ENCODE data around the gene PSD2. TPM values are rescaled to one million over a fixed set of nuclear protein-coding genes. Genes with fewer than 3 reads are reported as not detected.
A peak's percentile ranks its signal among the peaks of the same experiment; 100 is the strongest.

PSD2 gene
- total RNA-seq, 3 donors from 2014 or later (not counting 1 experiment from before 2014, with no cell fraction given) = 1.3 to 2.5 (median 1.3) TPM

DNA sequence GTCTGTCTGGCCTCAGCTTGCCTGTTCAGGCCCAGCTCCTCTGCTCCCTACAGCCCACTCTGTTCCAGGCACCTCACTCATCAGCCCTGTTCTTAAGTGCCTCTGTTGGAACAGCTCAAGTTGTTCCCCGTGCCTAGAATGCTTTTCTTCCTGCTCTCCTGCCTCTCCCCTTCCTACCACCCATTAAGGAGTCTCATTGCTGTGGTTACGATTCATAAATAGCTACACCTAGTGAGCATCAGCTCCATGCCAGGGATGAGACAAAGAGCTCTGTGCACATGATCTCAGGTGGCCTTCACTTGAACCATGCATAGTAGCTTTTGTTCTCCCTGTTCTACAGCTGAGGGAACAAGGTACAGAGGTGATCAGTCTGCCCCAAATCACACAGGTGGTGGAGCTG lies 54.3 kb downstream of the PSD2 start:
- intact Hi-C loops (cut with micrococcal nuclease) = loop anchor here (5.0 to 10.0 kb wide), 3 partner anchors 63 to 555 kb away; partner anchors contain the start of gene MATR3
- H3K27ac ChIP-seq (ENCODE audit: low read length) = no peak overlapping the region
- peak overlapping the region; percentile 72 for H3K27ac Mint-ChIP-seq
- no peaks in the 10 kb centered on the region for H3K36me3 Mint-ChIP-seq
- peak overlapping the region; percentile 80 for H3K4me3 Mint-ChIP-seq
- ATAC-seq (no peak), DNase-seq (peak in 1 of 2 donors; percentile 19)
- H3K4me1 Mint-ChIP-seq = peaks cover 11 to 22% of the 10 kb centered on the region in 2 donors
- no peaks in the 10 kb centered on the region for H3K9me3 ChIP-seq (ENCODE audit: control insufficient read depth, insufficient read depth, low read length)
- H3K27me3 Mint-ChIP-seq (ENCODE audit: low read depth in 2 of 2) = no peaks in the 10 kb centered on the region
- H3K27me3 ChIP-seq (ENCODE audit: control insufficient read depth, insufficient read depth, low read length) = peaks cover 4% of the 10 kb centered on the region
- H3K4me3 ChIP-seq (ENCODE audit: low read length) = no peak overlapping the region
- TF ChIP-seq, protein P1, sequence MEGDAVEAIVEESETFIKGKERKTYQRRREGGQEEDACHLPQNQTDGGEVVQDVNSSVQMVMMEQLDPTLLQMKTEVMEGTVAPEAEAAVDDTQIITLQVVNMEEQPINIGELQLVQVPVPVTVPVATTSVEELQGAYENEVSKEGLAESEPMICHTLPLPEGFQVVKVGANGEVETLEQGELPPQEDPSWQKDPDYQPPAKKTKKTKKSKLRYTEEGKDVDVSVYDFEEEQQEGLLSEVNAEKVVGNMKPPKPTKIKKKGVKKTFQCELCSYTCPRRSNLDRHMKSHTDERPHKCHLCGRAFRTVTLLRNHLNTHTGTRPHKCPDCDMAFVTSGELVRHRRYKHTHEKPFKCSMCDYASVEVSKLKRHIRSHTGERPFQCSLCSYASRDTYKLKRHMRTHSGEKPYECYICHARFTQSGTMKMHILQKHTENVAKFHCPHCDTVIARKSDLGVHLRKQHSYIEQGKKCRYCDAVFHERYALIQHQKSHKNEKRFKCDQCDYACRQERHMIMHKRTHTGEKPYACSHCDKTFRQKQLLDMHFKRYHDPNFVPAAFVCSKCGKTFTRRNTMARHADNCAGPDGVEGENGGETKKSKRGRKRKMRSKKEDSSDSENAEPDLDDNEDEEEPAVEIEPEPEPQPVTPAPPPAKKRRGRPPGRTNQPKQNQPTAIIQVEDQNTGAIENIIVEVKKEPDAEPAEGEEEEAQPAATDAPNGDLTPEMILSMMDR (IDR thresholded peaks at IDR 0.05) = no peak
- H3K36me3 ChIP-seq (ENCODE audit: control insufficient read depth, insufficient read depth, low read length) = no peaks in the 10 kb centered on the region
- peaks cover 11% of the 10 kb centered on the region for H3K4me1 ChIP-seq (ENCODE audit: control insufficient read depth, insufficient read depth, low read length)
- WGBS (ENCODE audit: insufficient coverage) = 93% methylated on average over 2 of the region's 2 CpGs
- no peaks in the 10 kb centered on the region for H3K9me3 Mint-ChIP-seq

DNA sequence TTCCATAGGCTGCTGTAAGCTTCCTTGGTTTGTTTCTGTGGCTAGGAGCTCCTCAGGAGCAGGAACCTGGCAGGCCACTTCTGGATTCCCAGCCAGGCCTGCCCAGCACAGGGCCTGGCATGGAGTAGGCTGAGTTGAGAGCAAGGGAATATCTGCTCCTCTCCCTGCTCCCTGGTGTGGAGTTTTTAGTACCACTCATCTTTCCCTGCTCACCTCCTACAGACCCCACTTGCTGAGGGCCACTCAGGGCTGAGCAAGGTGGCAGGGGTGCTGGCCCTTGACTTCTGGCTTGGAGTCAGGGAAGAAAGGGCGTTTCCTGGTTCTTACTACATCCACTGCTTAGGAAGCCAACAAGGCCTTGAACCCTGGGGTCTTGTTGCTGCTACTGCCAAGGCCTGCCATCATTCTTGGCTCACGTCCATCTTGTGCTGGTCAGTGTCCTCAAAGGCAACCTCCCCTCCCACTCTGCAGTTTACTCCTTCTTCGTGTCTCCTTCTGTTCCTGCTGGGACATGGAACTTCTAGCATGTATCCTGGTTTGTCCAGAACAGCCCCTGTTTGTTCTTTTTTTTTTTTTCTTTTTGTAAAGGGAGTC lies 54.9 kb downstream of the PSD2 start:
- Mint-ChIP-seq H3K9me3 (no peaks in the 10 kb centered on the region), H3K27ac (peak overlapping the region; percentile 72), H3K4me3 (peak overlapping the region; percentile 80), H3K36me3 (no peaks in the 10 kb centered on the region), H3K4me1 (peaks cover 11 to 22% of the 10 kb centered on the region in 2 donors), H3K27me3 (ENCODE audit: low read depth in 2 of 2) (no peaks in the 10 kb centered on the region)
- H3K9me3 ChIP-seq (ENCODE audit: control insufficient read depth, insufficient read depth, low read length) = no peaks in the 10 kb centered on the region
- intact Hi-C loops (cut with micrococcal nuclease) = no loop called here
- TF ChIP-seq, protein P1 (IDR thresholded peaks at IDR 0.05) = no peak
- no peak for ATAC-seq
- peaks cover 4% of the 10 kb centered on the region for H3K27me3 ChIP-seq (ENCODE audit: control insufficient read depth, insufficient read depth, low read length)
- no peak overlapping the region for H3K27ac ChIP-seq (ENCODE audit: low read length)
- 77% methylated on average over 3 of the region's 3 CpGs for WGBS (ENCODE audit: insufficient coverage)
- peaks cover 11% of the 10 kb centered on the region for H3K4me1 ChIP-seq (ENCODE audit: control insufficient read depth, insufficient read depth, low read length)
- H3K4me3 ChIP-seq (ENCODE audit: low read length) = no peak overlapping the region
- DNase-seq = no peak
- no peaks in the 10 kb centered on the region for H3K36me3 ChIP-seq (ENCODE audit: control insufficient read depth, insufficient read depth, low read length)

DNA sequence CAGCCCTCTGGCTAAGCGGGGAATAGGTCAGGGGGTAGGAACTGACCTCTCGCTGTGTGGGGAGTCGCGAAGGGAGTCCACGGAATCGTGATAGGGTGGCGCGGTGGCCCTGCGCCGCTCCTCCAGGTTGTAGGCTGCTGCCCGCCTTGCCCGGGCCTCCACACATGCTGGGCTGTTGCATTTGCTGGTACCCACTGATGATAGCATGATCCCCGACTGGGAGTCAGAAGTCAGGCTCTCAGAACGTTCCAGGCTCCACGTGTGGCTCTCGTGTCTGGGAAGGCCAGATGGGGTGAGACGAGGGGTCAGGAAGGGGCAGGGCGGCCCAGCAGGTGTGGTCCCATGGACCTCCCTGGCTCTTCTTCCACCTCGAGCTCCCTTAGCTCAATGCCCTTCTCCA lies 56.0 kb downstream of the PSD2 start:
- H3K27ac ChIP-seq (ENCODE audit: low read length) = no peak overlapping the region
- H3K36me3 ChIP-seq (ENCODE audit: control insufficient read depth, insufficient read depth, low read length) = no peaks in the 10 kb centered on the region
- no peak overlapping the region for H3K4me3 ChIP-seq (ENCODE audit: low read length)
- H3K27me3 ChIP-seq (ENCODE audit: control insufficient read depth, insufficient read depth, low read length) = peaks cover 4% of the 10 kb centered on the region
- intact Hi-C loops (cut with micrococcal nuclease) = no loop called here
- no peaks in the 10 kb centered on the region for H3K27me3 Mint-ChIP-seq (ENCODE audit: low read depth in 2 of 2)
- TF ChIP-seq, protein P1 (IDR thresholded peaks at IDR 0.05) = no peak
- H3K36me3 Mint-ChIP-seq = no peaks in the 10 kb centered on the region
- no peaks in the 10 kb centered on the region for H3K9me3 Mint-ChIP-seq
- no peak overlapping the region for H3K4me3 Mint-ChIP-seq
- peaks cover 11 to 22% of the 10 kb centered on the region in 2 donors for H3K4me1 Mint-ChIP-seq
- H3K27ac Mint-ChIP-seq = no peak overlapping the region
- 93% methylated on average over 18 of the region's 19 CpGs for WGBS (ENCODE audit: insufficient coverage)
- DNase-seq (no peak), ATAC-seq (no peak)
- H3K9me3 ChIP-seq (ENCODE audit: control insufficient read depth, insufficient read depth, low read length) = no peaks in the 10 kb centered on the region
- peaks cover 11% of the 10 kb centered on the region for H3K4me1 ChIP-seq (ENCODE audit: control insufficient read depth, insufficient read depth, low read length)

DNA sequence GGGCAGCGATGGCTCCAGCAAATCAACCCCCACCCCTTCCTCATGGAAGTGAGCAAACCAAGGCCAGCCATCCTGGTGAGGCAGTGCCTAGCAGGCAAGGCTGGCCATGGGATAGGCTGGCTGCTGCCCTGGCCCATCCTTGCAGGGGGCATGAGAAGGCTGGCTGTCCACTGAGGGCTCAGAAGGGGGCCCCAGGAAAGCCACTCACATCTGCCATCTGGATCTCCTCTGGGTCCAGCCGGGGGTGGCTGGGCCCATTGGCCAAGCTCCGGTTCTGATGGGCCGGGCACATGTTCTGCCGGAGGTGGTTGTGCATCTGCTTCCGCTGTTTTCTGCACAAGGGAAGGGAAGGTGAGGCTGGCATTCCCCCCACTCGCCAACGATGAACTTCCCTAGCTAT lies 57.1 kb downstream of the PSD2 start:
- Mint-ChIP-seq H3K27ac (no peak overlapping the region), H3K9me3 (no peaks in the 10 kb centered on the region)
- TF ChIP-seq, protein P1 (IDR thresholded peaks at IDR 0.05) = no peak

More for the DNA sequence above, 57.1 kb downstream of the PSD2 start:
- Mint-ChIP-seq H3K36me3 (no peaks in the 10 kb centered on the region), H3K27me3 (ENCODE audit: low read depth in 2 of 2) (no peaks in the 10 kb centered on the region), H3K4me3 (no peak overlapping the region), H3K4me1 (peaks cover 6 to 15% of the 10 kb centered on the region in 2 donors)
- Histone ChIP-seq H3K9me3 (ENCODE audit: control insufficient read depth, insufficient read depth, low read length) (no peaks in the 10 kb centered on the region), H3K27me3 (ENCODE audit: control insufficient read depth, insufficient read depth, low read length) (no peaks in the 10 kb centered on the region), H3K27ac (ENCODE audit: low read length) (no peak overlapping the region), H3K4me1 (ENCODE audit: control insufficient read depth, insufficient read depth, low read length) (peaks cover 5% of the 10 kb centered on the region), H3K4me3 (ENCODE audit: low read length) (no peak overlapping the region), H3K36me3 (ENCODE audit: control insufficient read depth, insufficient read depth, low read length) (no peaks in the 10 kb centered on the region)
- intact Hi-C loops (cut with micrococcal nuclease) = no loop called here
- WGBS (ENCODE audit: insufficient coverage) = 89% methylated on average over 8 of the region's 8 CpGs
- ATAC-seq (no peak), DNase-seq (no peak)
